DOHH2 (cell line): Measurements from ENCODE around the gene ATP2B2.

Experiments used
- CTCF ChIP-seq: fragments of 200-600 bp; sonication (generic); IDR thresholded peaks from one replicate; pipeline ENCODE4 v1.5.1; 2014; ENCODE audit warnings: antibody characterized with exemption, mild to moderate bottlenecking, low read depth, low read length; ENCODE audit not compliant: poor library complexity, severe bottlenecking
- EZH2phosphoT487 ChIP-seq: fragments of 200-600 bp; sonication (generic); IDR thresholded peaks from 2 replicates; pipeline ENCODE4 v1.6.1; 2017; ENCODE audit warnings: borderline replicate concordance, mild to moderate bottlenecking, antibody characterized with exemption, low read length, moderate library complexity, mixed read lengths

- TF ChIP-seq CTCF = no peak
- no peak for TF ChIP-seq EZH2phosphoT487
These were observed 3.4 kb upstream of the ATP2B2 start for GRCh38 chr3:10508619-10509260.
